CD4-positive, CD25-positive, alpha-beta regulatory T cell (primary cell): ENCODE results near the gene EVC. TPM values are rescaled to one million over a fixed set of nuclear protein-coding genes. Genes with fewer than 3 reads are reported as not detected.
"Not testable (repeated sequence)": the region's sequence is repeated elsewhere in the genome, so short reads cannot be mapped to it uniquely, and the experiment has no call there.

Experiments
- ATAC-seq, 2 donors: fragments of 150-1000 bp; cut with Tn5 transposase; one replicate each; pipeline ENCODE4 v1.10.0; 2021; ENCODE audit warnings: low read depth in 2 of 2, moderate number of reproducible peaks in 2 of 2, moderate library complexity in 1 of 2
- DNase-seq, 3 donors: peaks; one replicate each; pipeline versions ENCODE4 v3.0.0 to v3.0.0-alpha.2; 2012 to 2022; ENCODE audit warnings: mixed read lengths in 1 of 3
- H3K27ac ChIP-seq: one replicate; pipeline ENCODE4 v1.7.0; 2013; ENCODE audit warnings: mild to moderate bottlenecking, low read length; ENCODE audit not compliant: insufficient read depth, poor library complexity, severe bottlenecking
- H3K27me3 ChIP-seq: one replicate; pipeline ENCODE4 v1.7.0; 2013; ENCODE audit warnings: low read length; ENCODE audit not compliant: control insufficient read depth, insufficient read depth
- H3K36me3 ChIP-seq: one replicate; pipeline ENCODE4 v1.7.0; 2013; ENCODE audit warnings: mild to moderate bottlenecking, low read length, moderate library complexity; ENCODE audit not compliant: control insufficient read depth, insufficient read depth
- H3K4me1 ChIP-seq: 2 replicates; pipeline ENCODE4 v1.7.0; 2013; ENCODE audit warnings: mild to moderate bottlenecking, low read length; ENCODE audit not compliant: insufficient read depth, control insufficient read depth, poor library complexity, severe bottlenecking
- H3K4me3 ChIP-seq: one replicate; pipeline ENCODE4 v1.7.0; 2013; ENCODE audit warnings: low read depth, mild to moderate bottlenecking, low read length, moderate library complexity
- H3K9me3 ChIP-seq, 2 experiments: 1 replicate in 1 of 2; 2 replicates in 1 of 2; pipeline ENCODE4 v1.7.0; 2013; ENCODE audit warnings: low read length in 2 of 2, mild to moderate bottlenecking in 1 of 2, moderate library complexity in 1 of 2; ENCODE audit not compliant: control insufficient read depth in 2 of 2
- H3K27ac Mint-ChIP-seq, 3 donors: one replicate each; pipeline ENCODE4 v1.8.0; 2020 to 2022; ENCODE audit warnings: mild to moderate bottlenecking in 3 of 3, mixed read lengths in 3 of 3, moderate library complexity in 2 of 3
- H3K27me3 Mint-ChIP-seq: one replicate; pipeline ENCODE4 v1.8.0; 2022; ENCODE audit warnings: mild to moderate bottlenecking, mixed read lengths
- H3K36me3 Mint-ChIP-seq: one replicate; pipeline ENCODE4 v1.8.0; 2020; ENCODE audit warnings: mixed read lengths
- H3K4me1 Mint-ChIP-seq, 4 donors: one replicate each; pipeline ENCODE4 v1.8.0; 2020 to 2022; ENCODE audit warnings: mixed read lengths in 4 of 4, mild to moderate bottlenecking in 1 of 4
- H3K4me3 Mint-ChIP-seq, 4 donors: one replicate each; pipeline ENCODE4 v1.8.0; 2020 to 2022; ENCODE audit warnings: mild to moderate bottlenecking in 4 of 4, mixed read lengths in 4 of 4, moderate library complexity in 3 of 4
- H3K9me3 Mint-ChIP-seq, 7 donors: one replicate each; pipeline ENCODE4 v1.8.0; 2020 to 2022; ENCODE audit warnings: mixed read lengths in 7 of 7, mild to moderate bottlenecking in 3 of 7, moderate library complexity in 2 of 7
- polyA plus RNA-seq, 4 donors: library from polyadenylated mRNA; unstranded; fragments of 300-500 nt; fragmentation: Illumina TruSeq; gene quantifications; one replicate each; pipeline ENCODE4 v1.2.3, GENCODE V29; 2021
- total RNA-seq: library from RNA; stranded (reverse); gene quantifications from one replicate; pipeline ENCODE4 v1.2.3, GENCODE V29; 2022

The EVC gene
- total and polyA plus RNA-seq, 5 donors from 2014 or later = 0.02 to 4.6 TPM; not detected in 3

- H3K4me1 ChIP-seq = peaks cover 6% of the 10 kb centered on the region
- Mint-ChIP-seq H3K9me3 (no peaks in the 10 kb centered on the region), H3K36me3 (no peaks in the 10 kb centered on the region), H3K4me3 (no peak overlapping the region), H3K27ac (no peak overlapping the region), H3K27me3 (peaks cover 5% of the 10 kb centered on the region), H3K4me1 (peaks cover 2 to 16% (median 9%) of the 10 kb centered on the region in 4 donors)
- DNase-seq (no peak), ATAC-seq (no peak)
- no peak overlapping the region for H3K27ac ChIP-seq
- H3K9me3 ChIP-seq = no peaks in the 10 kb centered on the region
- no peaks in the 10 kb centered on the region for H3K36me3 ChIP-seq
- H3K4me3 ChIP-seq = no peak overlapping the region
- H3K27me3 ChIP-seq = no peaks in the 10 kb centered on the region
Observed at GRCh38 chr4:5828005-5828391, 117.0 kb downstream of the EVC start.

DNA sequence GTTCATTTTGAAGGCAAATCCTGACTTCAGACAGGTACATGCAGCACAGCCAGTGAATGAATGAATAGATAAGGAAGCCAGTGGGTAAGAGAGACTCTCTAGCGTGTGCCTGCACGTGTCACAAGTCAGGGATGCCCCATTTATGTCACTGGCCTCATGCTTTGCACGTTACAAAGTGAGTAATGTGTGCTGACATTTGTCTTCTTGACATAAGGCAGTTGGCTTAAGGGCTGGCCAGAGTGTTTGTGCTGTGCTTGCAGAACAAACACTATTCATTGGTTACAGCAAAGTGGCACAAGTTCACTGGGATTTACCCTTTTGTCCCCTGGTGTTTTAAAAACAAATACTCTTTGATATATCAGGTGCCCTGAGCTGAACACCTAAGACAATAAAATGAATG lies 125.9 kb downstream of the EVC start:
- Histone ChIP-seq H3K4me3 (no peak overlapping the region), H3K27me3 (no peaks in the 10 kb centered on the region), H3K9me3 (no peaks in the 10 kb centered on the region), H3K36me3 (no peaks in the 10 kb centered on the region), H3K27ac (no peak overlapping the region), H3K4me1 (no peaks in the 10 kb centered on the region)
- Mint-ChIP-seq H3K4me1 (no peaks in the 10 kb centered on the region), H3K27ac (no peak overlapping the region), H3K27me3 (no peaks in the 10 kb centered on the region), H3K36me3 (no peaks in the 10 kb centered on the region), H3K4me3 (no peak overlapping the region), H3K9me3 (peaks cover 0 to 2% (median 0%) of the 10 kb centered on the region in 7 donors)
- no peak for ATAC-seq
- no peak for DNase-seq

DNA sequence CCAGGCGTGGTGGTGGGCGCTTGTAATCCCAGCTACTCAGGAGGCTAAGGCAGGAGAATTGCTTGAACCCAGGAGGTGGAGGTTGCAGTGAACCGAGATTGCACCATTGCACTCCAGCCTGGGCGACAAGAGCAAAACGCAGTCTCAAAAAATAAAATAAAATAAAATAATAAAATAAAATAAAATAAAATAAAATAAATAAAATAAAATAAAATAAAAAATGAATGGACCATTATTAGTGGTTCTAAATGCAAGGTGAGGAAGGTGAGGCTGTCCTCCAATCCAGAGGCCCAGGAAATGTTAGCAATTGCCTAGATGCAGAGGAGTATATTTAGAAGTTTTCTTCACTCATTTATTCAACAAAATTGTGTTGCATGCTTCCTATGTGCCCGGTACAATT lies 126.5 kb downstream of the EVC start:
- H3K4me3 Mint-ChIP-seq, H3K36me3 Mint-ChIP-seq, H3K36me3 ChIP-seq, H3K4me3 ChIP-seq, H3K27ac Mint-ChIP-seq, ATAC-seq, H3K4me1 Mint-ChIP-seq, H3K27me3 ChIP-seq, H3K4me1 ChIP-seq, H3K27me3 Mint-ChIP-seq, H3K9me3 ChIP-seq, H3K9me3 Mint-ChIP-seq, DNase-seq, H3K27ac ChIP-seq: not testable (repeated sequence)

GRCh38 chr4:5839332-5839731 lies 128.3 kb downstream of the EVC start:
- Mint-ChIP-seq H3K4me3 (no peak overlapping the region), H3K9me3 (peaks cover 0 to 2% (median 0%) of the 10 kb centered on the region in 7 donors), H3K4me1 (no peaks in the 10 kb centered on the region), H3K36me3 (no peaks in the 10 kb centered on the region), H3K27me3 (no peaks in the 10 kb centered on the region), H3K27ac (no peak overlapping the region)
- Histone ChIP-seq H3K4me3 (no peak overlapping the region), H3K27me3 (no peaks in the 10 kb centered on the region), H3K36me3 (no peaks in the 10 kb centered on the region), H3K4me1 (no peaks in the 10 kb centered on the region), H3K27ac (no peak overlapping the region), H3K9me3 (no peaks in the 10 kb centered on the region)
- no peak for DNase-seq
- no peak for ATAC-seq

- Mint-ChIP-seq H3K9me3 (peaks cover 0 to 2% (median 0%) of the 10 kb centered on the region in 7 donors), H3K27ac (no peak overlapping the region)
- H3K36me3 ChIP-seq = no peaks in the 10 kb centered on the region
Observed at GRCh38 chr4:5839751-5840674, 129.0 kb downstream of the EVC start.

DNA sequence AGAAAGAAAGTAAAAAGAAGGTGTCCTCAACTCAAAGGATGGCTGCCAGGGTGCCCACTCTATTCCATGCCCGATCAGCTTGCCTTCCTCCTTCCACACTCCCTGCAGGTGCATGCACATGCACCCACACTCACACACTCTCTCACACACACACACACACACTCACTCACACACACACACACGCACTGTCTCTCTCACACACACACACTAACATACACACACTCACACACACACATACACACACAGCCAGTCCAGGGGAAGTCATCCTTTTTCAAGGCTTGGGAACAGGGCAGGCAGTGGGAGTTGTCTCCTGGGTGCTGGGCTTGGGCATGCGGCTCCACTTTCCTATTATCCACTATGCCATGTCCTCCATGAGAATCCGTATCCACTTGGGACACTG lies 131.5 kb downstream of the EVC start:
- no peak for DNase-seq
- no peaks in the 10 kb centered on the region for H3K27me3 ChIP-seq
- H3K4me3 ChIP-seq = no peak overlapping the region
- Mint-ChIP-seq H3K4me1 (no peaks in the 10 kb centered on the region), H3K4me3 (no peak overlapping the region), H3K36me3 (no peaks in the 10 kb centered on the region), H3K27me3 (peaks cover 8% of the 10 kb centered on the region), H3K27ac (no peak overlapping the region), H3K9me3 (peaks cover 0 to 2% (median 0%) of the 10 kb centered on the region in 7 donors)
- H3K27ac ChIP-seq = no peak overlapping the region
- no peaks in the 10 kb centered on the region for H3K4me1 ChIP-seq
- H3K9me3 ChIP-seq = no peaks in the 10 kb centered on the region
- no peaks in the 10 kb centered on the region for H3K36me3 ChIP-seq
- no peak for ATAC-seq

More at GRCh38 chr4:5839751-5840674, 129.0 kb downstream of the EVC start:
- Mint-ChIP-seq H3K4me1 (no peaks in the 10 kb centered on the region), H3K27me3 (no peaks in the 10 kb centered on the region), H3K4me3 (no peak overlapping the region), H3K36me3 (no peaks in the 10 kb centered on the region)
- no peak overlapping the region for H3K4me3 ChIP-seq
- no peak overlapping the region for H3K27ac ChIP-seq
- H3K4me1 ChIP-seq = no peaks in the 10 kb centered on the region
- no peaks in the 10 kb centered on the region for H3K9me3 ChIP-seq
- no peaks in the 10 kb centered on the region for H3K27me3 ChIP-seq
- no peak for DNase-seq
- ATAC-seq = no peak

DNA sequence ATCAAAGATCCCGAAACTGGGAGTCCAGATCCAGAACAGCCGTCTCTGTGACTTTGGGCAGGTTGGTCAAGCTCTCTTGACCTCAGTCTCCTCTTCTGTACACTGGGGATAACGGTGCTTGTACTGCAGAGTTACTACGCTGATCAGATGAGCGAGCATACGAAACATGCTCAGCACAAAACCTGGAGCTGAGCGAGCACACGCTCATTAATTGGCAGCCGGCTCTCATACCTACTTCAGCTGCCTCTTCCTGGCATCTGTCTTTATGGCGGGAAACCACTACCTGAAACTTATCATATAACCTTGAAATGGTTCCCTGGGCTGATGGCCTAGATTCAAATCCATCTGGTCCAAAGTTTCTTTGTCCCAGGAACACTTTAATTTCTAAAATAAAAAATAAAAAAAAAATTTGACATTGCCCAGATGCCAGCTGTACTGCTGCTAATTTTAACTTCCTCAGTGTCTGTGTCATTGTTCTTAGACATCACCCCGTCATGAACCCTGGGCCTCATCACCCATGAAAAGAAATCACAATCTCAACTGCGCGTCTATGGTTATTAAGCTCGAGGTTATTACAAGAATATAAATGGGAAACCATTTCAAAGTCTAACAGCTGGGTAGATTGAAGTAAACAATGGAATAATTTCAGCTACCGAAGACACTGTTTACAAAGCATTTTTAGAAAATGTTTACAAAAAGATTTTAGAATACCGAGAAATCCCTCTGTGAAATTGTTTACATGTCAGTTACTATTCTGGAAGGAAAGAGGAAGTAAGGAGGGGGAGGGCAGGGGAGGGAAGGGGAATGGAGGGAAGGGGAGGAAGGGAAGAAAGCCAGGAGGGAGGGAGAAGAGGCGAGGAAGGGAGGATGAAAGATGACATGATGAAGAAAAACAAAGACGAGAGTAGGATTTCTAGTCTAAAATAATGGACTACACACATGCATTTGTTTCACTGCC lies 132.9 kb downstream of the EVC start:
- no peak for DNase-seq
- peaks cover 0 to 2% (median 0%) of the 10 kb centered on the region in 7 donors for H3K9me3 Mint-ChIP-seq
- ATAC-seq = no peak
- Histone ChIP-seq H3K4me1 (no peaks in the 10 kb centered on the region), H3K9me3 (no peaks in the 10 kb centered on the region), H3K27ac (no peak overlapping the region), H3K27me3 (no peaks in the 10 kb centered on the region), H3K36me3 (no peaks in the 10 kb centered on the region), H3K4me3 (no peak overlapping the region)
- no peaks in the 10 kb centered on the region for H3K4me1 Mint-ChIP-seq
- no peak overlapping the region for H3K4me3 Mint-ChIP-seq
- no peak overlapping the region for H3K27ac Mint-ChIP-seq
- no peaks in the 10 kb centered on the region for H3K36me3 Mint-ChIP-seq
- H3K27me3 Mint-ChIP-seq = peaks cover 8% of the 10 kb centered on the region
